Stimulated activated CD4-positive, alpha-beta T cell treated with anti-CD3 and anti-CD28 coated beads, Interleukin-12 subunit alpha, Interleukin-12 subunit beta, amount 100 ng/mL, for 4 hours (primary cell): ENCODE results near the gene ASPA.
"Not testable (repeated sequence)": the region's sequence is repeated elsewhere in the genome, so short reads cannot be mapped to it uniquely, and the experiment has no call there.

Source experiments
- DNase-seq: peaks from one replicate; pipeline ENCODE4 v3.0.0-alpha.2; 2020

ASPA gene

DNA sequence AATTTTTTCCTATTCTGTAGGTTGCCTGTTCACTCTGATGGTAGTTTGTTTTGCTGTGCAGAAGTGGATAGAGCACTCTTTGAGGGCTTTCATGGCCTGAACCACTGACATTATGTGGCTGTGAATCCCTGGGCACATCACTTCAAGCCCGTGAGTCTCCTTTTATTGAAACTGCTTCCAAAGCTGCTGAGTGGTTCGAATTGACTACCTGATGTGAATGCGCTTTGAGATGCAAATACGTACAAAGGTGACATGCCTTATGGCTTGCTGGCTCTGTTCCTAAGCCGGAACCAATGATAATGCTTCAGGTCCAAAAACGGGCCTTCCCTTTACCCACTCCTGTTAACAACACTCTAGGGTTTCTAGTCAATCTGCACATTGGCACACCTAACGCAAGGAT lies 34.3 kb downstream of the ASPA start:
- no peak for DNase-seq

DNA sequence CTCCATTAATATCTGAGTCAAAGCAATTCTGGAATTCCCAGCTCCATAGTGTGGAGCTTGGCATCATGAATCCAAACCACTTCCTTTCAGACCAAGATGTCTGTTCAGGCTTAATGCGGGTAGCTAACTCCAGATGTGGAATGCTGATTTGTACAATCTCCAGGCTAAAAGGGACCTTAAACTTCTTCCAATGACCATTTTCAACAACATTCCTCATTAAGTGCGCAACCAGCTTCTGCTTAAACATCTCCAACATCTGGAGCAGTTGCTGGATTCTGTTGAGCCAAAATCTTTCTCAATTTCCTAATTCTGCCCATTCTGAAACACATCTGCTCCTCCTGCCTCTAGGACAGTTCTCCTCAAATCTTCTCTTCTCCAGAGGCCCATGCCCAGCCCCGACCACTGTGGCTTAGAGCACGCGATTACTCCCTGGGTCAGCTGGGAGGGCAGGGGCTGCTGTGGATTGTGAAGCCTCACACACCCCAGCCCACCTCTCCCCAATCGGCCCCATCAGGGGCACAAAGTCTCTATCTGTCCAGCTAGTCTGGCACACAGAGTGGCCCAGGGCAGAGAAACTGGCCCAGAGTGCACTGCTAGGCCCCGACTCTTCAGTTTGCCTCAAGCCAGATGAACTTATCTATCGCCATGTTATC lies 36.2 kb downstream of the ASPA start:
- no peak for DNase-seq

DNA sequence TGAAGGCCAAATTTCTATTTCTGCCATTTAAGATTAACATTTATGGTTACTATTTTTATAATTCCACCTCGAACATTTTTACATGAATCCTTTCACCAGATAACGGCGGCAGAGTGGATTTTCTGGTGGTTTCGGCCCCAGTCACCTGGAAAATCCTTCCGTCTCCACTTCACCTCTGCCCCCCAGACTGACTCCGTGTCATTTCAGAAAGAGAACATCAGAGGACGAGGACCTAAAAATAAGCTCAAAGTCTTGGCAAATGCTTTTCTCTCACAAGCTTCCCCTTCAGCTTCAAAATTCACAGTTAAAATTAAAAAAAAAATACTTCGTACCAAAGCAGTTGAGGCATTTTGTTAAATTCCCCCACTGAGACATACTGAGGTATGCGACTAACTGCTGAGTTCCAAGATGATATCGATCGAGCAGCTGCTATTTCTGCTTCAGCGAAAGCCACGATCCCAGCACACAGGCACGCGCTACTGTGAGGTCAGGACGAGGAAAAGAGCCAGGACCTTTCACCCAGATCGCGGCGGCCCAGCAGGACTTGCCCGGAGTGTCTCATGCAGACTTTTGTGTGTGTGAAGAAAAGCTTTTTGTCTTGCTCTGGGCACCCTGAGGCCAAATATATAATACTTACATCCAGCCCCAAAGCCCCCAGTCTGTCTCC lies 36.8 kb downstream of the ASPA start:
- no peak for DNase-seq

DNA sequence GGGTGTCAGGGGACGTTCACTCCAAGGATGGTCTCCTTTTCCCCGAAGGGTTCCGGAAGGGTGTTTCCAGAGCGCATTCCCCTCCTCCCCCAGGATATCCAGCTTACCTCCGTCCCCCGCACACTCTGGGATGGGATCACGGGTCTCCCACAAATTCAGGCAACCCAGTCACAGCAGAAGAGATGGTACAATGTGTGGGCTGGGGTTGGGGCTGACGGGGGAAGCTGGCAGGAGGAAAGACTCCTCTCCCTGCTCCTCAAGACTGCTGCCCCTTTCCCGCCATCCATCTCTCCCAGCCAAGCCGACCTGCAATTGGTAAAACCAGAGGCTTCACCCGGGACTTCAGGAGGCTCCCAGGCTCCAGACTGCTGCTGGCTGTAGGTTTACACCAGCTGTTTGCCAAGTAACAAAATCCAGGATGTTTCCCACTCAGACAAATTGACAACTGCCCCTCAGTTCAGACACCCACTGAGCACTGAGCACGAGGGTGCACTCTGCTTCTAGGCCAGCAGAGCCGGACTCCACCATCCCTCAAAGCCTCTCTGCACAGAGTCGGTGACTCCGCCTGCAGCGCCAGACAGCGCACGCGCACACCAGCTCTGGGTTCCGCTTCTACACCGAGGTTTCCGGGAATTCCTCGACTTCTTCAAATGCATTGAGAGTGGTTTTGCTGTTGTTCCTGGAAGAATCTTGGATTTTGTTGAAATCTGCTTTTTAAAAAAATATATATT lies 37.7 kb downstream of the ASPA start:
- no peak for DNase-seq

DNA sequence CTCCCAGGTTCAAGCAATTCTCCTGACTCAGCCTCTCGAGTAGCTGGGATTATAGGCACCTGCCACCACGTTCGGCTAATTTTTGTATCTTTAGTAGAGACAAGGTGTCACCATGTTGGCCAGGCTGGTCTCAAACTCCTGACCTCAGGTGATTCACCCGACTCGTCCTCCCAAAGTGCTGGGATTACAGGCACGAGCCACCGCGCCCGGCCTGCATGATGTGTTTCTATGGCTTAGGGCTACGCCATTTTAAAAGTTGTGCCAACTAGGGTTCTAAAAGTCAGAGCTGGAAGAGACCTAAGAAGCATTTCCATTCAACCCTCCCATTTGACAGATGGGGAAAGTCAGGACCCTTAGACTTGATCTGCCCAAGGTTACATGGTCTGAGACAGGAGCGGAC lies 38.4 kb downstream of the ASPA start:
- not testable (repeated sequence) for DNase-seq

DNA sequence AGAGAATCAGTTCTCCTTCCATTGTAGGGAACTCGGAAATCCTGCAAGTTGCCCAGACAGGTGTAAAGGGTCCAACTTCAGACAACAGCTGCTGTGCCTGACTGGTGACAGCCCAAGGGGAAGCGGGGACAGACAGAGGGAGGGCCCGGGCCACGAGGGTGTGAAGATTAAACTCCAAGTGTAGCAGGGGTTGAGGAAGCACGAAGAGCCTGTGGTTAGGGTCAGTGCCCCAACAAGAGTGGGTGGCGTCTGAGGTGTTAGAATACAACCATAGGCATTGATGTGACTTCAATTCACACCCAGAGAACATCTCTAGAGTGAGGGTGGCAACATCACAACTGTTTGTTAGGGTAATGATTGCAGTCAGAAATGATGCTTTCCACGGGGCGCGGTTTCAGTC lies 39.1 kb downstream of the ASPA start:
- DNase-seq: no peak

DNA sequence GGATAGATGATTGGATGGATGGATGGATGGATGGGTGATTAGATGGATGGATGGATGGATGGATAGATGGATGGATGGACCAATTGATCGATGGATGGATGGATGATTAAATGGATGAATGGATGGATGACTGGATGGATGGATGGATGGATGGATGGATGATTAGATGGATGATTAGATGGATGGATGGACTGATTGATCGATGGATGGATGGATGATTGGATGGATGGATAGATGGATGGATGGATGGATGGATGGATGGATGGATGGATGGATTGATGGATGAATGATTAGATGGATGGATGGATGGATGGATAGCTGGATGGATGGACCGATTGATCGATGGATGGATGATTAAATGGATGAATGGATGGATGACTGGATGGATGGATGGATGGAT lies 43.7 kb downstream of the ASPA start:
- not testable (repeated sequence) for DNase-seq

DNA sequence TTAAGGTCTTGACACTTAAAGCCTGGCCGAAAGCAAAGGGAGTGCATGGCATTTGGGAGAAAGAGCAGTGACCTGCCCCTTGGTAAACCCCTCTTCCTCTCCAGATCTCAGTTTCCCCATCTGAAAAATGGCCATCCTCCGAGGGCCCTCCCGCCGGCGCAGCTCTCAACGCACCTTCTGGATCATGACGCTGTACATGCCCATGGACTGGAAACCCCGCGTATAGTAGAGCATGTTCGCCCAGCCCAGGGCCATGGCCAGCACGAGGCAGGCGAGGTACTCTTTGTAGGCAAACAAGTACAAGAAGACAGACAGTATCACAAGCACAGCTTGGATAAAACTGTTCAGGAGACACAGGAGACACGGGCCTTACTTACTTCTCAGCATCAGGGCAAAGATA lies 48.2 kb downstream of the ASPA start:
- DNase-seq: no peak

DNA sequence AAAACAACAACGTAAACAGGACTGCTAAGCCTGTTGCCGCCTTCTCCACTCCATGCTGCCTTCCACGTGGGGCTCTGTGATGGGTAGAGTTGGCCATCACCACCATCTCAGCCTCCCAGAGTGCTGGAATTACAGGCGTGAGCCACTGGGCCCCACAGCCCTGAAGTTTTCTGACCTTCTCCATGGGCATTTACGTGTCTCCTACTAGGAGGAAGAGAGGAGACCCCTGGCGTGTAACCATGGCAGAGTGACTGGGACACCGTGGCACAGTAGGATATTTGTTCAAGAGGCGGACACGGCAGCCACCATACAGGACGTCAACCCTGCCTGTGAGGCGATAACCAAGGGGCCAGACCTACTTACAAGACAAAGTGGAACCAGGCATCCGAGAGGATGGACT lies 50.7 kb downstream of the ASPA start:
- no peak for DNase-seq

DNA sequence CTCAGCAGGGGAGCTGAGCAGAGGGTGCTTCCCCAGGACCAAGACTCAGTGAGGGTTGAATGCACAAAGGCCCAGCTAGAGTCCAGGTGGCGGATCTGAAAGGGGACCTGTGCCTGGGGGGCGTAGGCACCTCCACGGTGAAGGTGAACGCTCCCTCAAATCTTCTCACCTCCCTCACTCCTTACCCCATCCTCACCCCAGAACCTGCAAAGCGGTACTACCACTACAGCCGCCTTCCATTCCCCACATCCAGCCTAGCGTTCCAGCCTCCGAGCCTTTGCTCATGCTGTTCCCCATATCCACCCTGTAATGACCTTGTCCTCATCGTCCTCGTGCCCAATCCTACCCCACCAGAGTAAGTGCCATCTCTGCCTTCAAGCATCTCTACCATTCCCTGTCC lies 51.2 kb downstream of the ASPA start:
- no peak for DNase-seq

DNA sequence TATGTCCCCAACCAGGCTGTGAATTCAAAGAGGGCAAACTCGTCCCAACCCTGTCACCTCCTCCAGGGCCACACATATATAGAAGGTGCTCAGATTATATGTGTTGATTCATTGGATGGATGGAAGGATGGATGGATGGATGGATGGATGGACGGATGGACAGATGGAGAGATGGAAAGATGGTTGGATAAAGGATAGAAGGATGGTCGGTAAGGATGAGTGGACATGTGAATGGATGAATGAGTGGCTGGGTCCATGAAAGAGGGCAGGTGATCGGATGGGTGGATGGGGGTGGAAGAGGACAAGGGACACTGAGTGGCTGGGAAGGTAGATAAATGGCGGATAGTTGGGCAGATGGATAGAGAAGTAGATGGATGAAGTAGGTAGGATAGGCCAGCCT lies 51.7 kb downstream of the ASPA start:
- no peak for DNase-seq

DNA sequence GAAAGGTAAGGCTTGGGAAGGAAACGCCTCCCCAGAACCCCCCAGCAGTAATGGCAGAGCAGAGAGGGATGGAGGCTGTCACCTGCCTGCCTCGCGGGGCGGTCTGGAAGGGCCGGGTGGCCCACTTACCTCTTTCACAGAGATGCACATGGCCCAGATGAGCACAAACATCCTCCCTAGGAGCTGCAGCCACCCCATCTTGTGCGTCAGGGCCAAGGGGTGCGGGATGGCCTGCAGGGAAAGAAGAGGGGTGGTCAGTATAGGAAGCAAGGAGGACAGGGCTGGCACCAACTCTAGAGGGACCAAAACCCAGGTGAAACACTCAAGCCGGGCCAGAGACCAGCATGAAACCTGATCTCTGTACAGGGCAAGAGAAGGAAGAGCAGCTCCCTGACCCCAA lies 52.1 kb downstream of the ASPA start:
- no peak for DNase-seq

DNA sequence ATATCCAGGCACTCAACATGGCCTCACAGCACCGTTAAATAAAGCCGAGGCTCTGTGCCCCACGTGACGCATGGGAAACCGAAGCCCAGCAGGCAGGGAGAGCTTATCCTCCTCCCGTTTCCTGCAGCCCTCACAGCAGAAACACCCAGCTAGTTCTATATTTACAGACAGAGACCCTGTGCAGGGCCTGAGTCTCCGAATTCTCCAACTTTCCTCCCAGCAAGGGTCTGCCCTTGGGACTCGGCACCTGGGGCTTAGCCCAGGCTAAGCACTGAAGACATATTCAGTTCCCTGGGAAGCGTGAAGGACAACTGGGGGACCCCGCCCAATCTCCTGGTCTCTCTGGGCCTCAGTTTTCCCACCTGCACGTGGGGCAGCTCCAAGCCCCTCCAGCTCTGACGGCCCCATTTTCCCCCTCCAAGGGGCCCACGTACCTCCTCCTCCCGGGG lies 52.6 kb downstream of the ASPA start:
- DNase-seq: no peak

DNA sequence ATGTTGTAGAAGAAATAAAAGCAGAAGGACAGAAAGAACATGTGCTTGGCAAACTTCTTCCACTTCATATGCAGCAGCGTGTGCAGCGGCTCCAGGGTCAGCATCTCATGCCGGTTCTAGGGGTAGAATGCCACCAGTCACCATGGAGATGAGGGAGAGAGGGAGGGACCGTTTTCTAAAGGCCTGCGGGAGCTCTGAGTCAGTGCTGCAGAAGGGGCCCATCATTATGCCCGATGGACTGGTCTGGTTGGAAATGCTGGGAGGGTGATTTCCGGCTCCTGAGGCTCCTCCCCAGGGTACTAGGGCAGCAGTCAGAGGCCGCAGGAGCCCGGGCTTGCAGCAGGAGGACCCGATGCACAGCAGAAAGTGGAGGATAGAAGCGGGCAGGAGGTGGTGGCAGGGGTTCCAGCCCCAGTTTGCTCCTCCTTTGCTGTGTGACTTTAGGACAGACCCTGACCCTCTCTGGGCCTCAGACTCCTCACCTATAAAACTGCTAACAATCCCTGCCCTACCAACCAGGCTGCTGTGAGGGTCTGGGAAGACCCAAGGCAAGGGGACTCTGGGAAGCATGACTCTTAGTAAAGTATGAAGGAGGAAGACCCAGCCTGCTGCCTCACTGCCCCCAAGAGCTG lies 53.2 kb downstream of the ASPA start:
- DNase-seq: no peak

DNA sequence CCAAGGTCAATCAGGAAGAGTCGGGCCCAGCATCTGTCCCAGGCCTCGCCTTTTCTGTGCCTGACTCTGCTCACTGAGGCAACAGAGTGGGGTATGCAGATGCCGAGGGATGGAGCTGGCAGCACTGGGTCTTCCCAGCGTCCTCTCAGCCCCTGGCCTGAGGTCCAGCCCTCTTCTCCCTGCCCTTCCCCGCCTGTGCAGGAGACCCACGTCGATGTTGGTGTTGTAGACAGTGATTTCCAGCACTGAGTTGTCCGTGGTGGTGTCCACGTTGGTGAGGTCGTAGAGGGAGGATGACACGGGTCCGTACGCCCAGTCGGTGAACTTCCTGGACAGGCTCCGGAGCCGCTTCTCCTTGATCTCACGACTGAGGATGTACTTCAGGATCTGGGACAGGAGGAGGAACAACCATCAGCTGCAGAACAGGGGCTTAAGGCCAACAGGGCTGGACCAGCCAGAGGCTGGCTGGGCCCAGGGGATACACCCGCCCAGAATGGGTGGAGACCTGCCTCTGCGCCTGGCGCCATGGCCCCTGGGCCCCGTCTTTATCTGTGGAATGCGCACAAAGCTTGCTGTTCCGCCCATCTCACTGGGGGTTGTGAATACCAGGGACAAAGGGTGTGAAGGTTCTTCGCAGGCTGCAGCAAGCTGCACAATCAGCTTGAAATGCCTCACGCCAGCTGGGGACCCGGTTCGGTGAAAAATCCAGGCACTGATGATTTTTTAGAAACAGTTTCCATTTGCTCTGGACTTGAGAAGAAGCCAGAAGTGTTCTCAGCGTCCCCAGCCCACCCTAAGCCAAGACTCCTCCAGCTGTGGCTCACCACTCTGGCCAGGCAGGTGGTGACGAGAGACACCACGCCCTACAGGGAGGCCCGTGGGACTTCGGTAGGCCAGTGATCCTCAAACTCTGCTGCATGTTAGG lies 54.3 kb downstream of the ASPA start:
- DNase-seq: no peak

DNA sequence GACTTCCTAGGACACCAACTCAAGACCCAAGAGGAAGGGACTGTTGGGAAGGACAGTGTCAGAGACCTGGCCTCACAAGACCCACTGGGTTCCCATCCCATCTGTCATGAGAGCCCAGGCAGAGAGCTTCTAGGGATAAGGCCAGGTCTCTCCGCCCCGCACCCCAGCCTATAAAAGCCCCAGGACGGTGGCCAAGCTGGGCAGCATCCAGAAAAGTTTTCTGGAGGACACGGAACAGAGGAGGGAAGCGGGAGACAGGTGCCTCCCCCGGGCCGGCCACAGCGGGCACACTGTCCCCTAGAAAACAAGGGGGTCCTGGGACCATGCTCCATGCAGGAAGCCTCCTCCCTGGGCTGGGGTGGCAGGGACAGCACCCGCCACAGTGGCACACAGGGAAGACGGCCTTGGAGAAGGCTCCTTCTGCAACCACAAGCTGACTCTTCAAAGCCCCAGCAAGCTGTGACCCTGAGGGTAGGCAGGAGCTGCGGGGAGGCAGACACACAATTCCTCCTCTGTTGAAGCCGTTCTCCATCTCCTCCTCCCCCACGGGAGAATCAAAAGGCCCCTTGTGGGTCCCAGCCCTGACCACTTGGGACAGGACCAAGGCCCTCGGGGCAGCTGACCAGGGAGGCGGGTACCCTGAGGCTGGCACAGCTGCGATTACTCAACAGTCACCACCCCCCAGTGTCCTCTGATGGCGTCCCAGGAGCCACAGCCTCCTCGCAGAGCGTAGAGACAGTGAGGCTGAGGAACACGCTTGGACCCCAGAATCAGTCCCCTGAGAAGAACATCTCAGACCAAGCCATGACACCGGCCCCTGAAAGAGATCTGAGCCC lies 55.7 kb downstream of the ASPA start:
- DNase-seq: no peak

DNA sequence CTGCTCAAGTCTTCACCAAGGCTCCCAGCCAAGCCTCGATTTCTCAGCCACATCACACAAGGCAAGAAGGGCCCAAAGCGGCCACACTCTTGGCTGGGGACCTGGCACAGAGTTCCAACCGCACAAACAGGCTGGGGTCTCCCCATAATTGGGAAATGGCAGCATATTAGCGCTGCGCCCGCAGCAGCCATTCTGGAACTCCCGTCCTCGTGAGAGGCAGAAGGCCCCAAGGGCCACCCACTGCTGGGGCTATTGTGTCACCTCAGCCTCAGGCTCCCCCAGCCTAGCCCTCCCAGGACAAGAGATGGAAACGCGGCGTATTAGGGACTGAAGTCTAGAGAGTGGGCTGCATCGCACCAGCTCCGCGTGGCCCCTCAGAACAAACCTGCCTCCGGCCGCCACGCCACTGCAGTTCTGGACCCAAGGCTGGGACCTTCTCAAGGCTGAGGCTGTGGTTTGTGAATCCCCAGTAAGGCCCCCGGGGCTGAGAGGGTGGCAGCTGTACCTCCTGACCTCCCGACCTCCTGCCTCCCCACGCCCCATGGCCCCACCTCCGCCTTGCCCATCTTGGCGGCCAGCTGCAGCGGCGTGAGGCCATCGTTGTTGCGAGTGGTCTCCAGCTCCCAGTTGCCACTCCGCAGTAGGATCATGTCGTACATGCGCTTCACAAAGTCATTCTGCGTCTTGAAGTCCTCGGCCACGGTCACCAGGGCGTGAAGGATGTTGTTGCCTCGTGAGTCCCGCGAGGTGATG lies 56.5 kb downstream of the ASPA start:
- no peak for DNase-seq

DNA sequence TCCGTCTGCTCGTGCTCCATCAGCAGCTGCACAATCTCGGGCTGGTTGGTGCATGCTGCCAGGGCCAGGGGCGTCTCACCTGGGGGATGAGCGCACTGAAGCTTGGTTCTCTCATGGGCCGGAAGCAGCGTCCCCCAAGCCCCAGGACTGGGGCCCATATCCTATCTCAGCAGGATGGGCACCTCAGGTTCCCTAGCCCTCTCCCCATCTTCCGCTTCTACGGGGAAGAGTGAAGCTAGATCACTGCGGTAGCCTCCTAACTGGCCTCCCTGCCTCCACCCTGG lies 57.0 kb downstream of the ASPA start:
- DNase-seq: no peak

DNA sequence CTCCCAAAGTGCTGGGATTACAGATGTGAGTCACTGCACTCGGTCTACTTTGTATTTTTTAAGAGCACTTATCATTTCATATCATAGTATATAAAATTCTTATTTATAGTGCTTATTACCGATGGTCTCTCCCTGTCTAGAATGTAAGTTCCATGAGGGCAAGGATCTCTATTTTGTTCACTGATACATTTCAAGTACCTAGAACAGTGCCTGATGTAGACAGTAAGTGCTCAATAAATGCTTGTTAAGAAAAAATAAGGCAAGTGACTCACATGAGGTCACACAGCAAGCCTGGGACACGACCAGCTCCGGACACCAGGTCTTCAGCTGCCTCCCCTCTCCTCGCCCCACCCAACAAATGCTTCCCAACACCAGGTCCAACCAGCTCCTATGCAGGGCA lies 58.0 kb downstream of the ASPA start:
- no peak for DNase-seq

DNA sequence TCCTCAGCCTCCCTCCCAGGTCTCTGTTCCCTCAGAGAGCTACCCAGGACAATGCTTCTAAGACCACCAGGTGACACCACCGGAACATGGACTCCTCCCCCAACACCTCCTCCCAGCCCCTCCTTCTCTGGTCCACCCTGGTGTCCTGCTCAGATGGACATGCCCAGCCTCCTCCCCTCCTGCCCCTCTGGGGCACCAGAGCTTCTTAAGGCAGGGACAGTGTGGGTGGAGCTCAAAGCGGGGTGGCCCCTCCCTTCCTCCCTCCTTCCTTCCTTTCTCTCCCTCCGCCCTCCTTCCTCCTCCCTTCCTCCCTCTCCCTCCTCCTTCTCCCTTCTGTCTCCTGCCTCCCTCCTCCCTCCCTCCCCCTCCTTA lies 59.1 kb downstream of the ASPA start:
- DNase-seq: no peak

DNA sequence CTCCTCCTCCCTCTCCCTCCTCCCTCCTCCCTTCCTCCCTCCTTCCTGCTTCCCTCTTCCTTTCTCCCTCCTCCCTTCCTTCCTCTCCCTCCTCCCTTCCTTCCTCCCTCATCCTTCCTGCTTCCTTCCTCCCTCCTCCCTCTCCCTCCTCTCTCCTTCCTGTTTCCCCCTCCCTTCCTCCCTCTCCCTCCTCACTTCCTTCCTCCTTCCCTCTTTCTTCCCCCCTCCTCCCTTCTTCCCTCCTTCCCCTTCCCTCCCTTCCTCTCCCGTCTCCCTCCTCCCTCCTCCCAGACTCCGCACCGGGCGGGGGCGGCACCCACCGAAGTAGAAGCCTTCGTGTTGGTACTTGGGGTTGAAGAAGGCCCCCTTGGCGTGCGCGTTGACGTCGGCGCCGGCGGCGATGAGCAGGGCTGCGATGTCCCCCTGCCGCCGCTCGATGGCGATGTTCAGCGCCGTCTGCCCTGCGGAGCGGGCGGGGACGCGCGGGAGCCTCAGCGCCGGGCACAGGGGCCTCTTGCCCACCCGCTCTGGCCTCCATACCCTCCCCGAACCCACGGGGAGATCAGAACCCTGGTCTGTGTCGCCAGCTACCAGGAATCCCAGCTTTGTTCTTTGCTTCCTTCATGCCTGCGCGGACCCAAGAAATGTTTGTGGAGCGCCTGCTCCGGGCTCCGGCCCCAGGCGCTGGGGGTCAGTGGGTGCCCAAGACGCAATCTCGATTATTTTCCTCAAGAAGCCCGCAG lies 59.6 kb downstream of the ASPA start:
- DNase-seq: peak; percentile 54
